Fibroblast of lung (primary cell): ENCODE data around the gene DRAXIN. TPM values are rescaled to one million over a fixed set of nuclear protein-coding genes. Genes with fewer than 3 reads are reported as not detected.

Experiments
- DNase-seq, 2 donors: peaks; one replicate each; pipeline versions ENCODE4 v3.0.0 to v3.0.0-alpha.2; 2010; ENCODE audit warnings: low read depth in 2 of 2
- H2AFZ ChIP-seq: 2 replicates; pipeline ENCODE4 v1.5.1; 2012; ENCODE audit warnings: low read length, control low read depth, inconsistent platforms
- H3K27ac ChIP-seq: 2 replicates; pipeline ENCODE4 v1.5.1; 2011; ENCODE audit warnings: low read length, control low read depth; ENCODE audit not compliant: insufficient read depth
- H3K27me3 ChIP-seq: 2 replicates; pipeline ENCODE4 v1.5.1; 2011; ENCODE audit warnings: mild to moderate bottlenecking, low read length; ENCODE audit not compliant: control insufficient read depth, insufficient read depth
- H3K36me3 ChIP-seq: 2 replicates; pipeline ENCODE4 v1.5.1; 2011; ENCODE audit warnings: low read length; ENCODE audit not compliant: control insufficient read depth, insufficient read depth
- H3K4me1 ChIP-seq: 2 replicates; pipeline ENCODE4 v1.5.1; 2011; ENCODE audit warnings: low read length; ENCODE audit not compliant: control insufficient read depth, insufficient read depth; ENCODE audit errors: extremely low read depth
- H3K4me2 ChIP-seq: 2 replicates; pipeline ENCODE4 v1.5.1; 2011; ENCODE audit warnings: low read length, control low read depth; ENCODE audit not compliant: insufficient read depth; ENCODE audit errors: extremely low read depth
- H3K4me3 ChIP-seq, 4 experiments: fragments of 200-600 bp in 1 of 4; sonication (generic) in 1 of 4; replicated peaks in 1 of 4; 2 replicates each; pipeline ENCODE4 v1.5.1; 2011 to 2016; ENCODE audit warnings: low read length in 4 of 4, low read depth in 3 of 4, mild to moderate bottlenecking in 3 of 4, control low read depth in 2 of 4, inconsistent platforms in 1 of 4, mixed read lengths in 1 of 4; ENCODE audit not compliant: insufficient read depth in 1 of 4; ENCODE audit errors: control extremely low read depth in 1 of 4
- H3K79me2 ChIP-seq: 2 replicates; pipeline ENCODE4 v1.5.1; 2012; ENCODE audit warnings: mild to moderate bottlenecking, low read length, inconsistent platforms; ENCODE audit not compliant: control insufficient read depth, insufficient read depth
- H3K9ac ChIP-seq: 2 replicates; pipeline ENCODE4 v1.5.1; 2011; ENCODE audit warnings: mild to moderate bottlenecking, low read length, control low read depth; ENCODE audit not compliant: insufficient read depth
- H3K9me3 ChIP-seq: 2 replicates; pipeline ENCODE4 v1.5.1; 2012; ENCODE audit warnings: low read depth, low read length; ENCODE audit not compliant: control insufficient read depth, insufficient read depth
- H4K20me1 ChIP-seq: 2 replicates; pipeline ENCODE4 v1.5.1; 2011; ENCODE audit warnings: low read length; ENCODE audit not compliant: control insufficient read depth, insufficient read depth; ENCODE audit errors: extremely low read depth
- CTCF ChIP-seq, 2 donors: IDR thresholded peaks in 1 of 2; conservative IDR thresholded peaks in 1 of 2; 1 replicate in 1 of 2; 2 replicates in 1 of 2; pipeline ENCODE4 v1.5.1; 2011 to 2012; ENCODE audit warnings: low read length in 2 of 2, control low read depth in 1 of 2, inconsistent platforms in 1 of 2, low read depth in 1 of 2, mild to moderate bottlenecking in 1 of 2
- EZH2 ChIP-seq: IDR thresholded peaks from 2 replicates; pipeline ENCODE4 v1.5.1; 2012; ENCODE audit warnings: low read length, control low read depth, mild to moderate bottlenecking; ENCODE audit errors: missing control alignments
- polyA plus RNA-seq, 2 donors: library from polyadenylated mRNA; depleted of rRNA in 1 of 2; stranded (reverse) in 1 of 2; unstranded in 1 of 2; fragments of >200 nt; gene quantifications; 2 replicates each; pipeline ENCODE4 v1.2.1, GENCODE V29; 2011 to 2012; ENCODE audit warnings: missing spikeins in 1 of 2
- total RNA-seq: library from RNA; depleted of rRNA; stranded (reverse); fragments of >200 nt; gene quantifications from 2 replicates; pipeline ENCODE4 v1.2.1, GENCODE V29; 2014

Gene DRAXIN
- total and polyA plus RNA-seq, 2 donors (not counting 1 experiment from before 2014, with no cell fraction given): 0.03 to 0.50 TPM

- no peak overlapping the region for H3K27ac ChIP-seq
- H3K4me1 ChIP-seq: peaks cover 3% of the 10 kb centered on the region
- no peak for DNase-seq
- peak overlapping the region; percentile 91 for H3K4me2 ChIP-seq
- no peaks in the 10 kb centered on the region for H3K79me2 ChIP-seq
- peak overlapping the region; percentile 39 to 62 (median 48) for H3K4me3 ChIP-seq
- H3K9ac ChIP-seq: peak overlapping the region; percentile 57
- H3K9me3 ChIP-seq: no peaks in the 10 kb centered on the region
- TF ChIP-seq EZH2 (no peak), CTCF (conservative IDR thresholded peaks at IDR 0.05 in 1 of 2, IDR thresholded peaks at IDR 0.05 in 1 of 2; ENCODE audit: low read depth in 1 of 2, low read length in 2 of 2) (no peak)
- peaks cover 3% of the 10 kb centered on the region for H3K27me3 ChIP-seq
- H4K20me1 ChIP-seq: no peaks in the 10 kb centered on the region
- H3K36me3 ChIP-seq: no peaks in the 10 kb centered on the region
- H2AFZ ChIP-seq: peak overlapping the region; percentile 25
Observed at GRCh38 chr1:11654939-11655808, 36.3 kb upstream of the DRAXIN start.

- DNase-seq: no peak
- no peak overlapping the region for H2AFZ ChIP-seq
- H3K79me2 ChIP-seq: no peaks in the 10 kb centered on the region
Observed at GRCh38 chr1:11657654-11658053, 33.9 kb upstream of the DRAXIN start.

GRCh38 chr1:11658542-11658941 is 33.0 kb upstream of the DRAXIN start:
- no peaks in the 10 kb centered on the region for H3K27me3 ChIP-seq
- no peak overlapping the region for H3K9ac ChIP-seq
- no peak overlapping the region for H3K4me3 ChIP-seq
- H4K20me1 ChIP-seq: no peaks in the 10 kb centered on the region
- no peak overlapping the region for H3K4me2 ChIP-seq
- no peaks in the 10 kb centered on the region for H3K36me3 ChIP-seq
- H3K4me1 ChIP-seq: peaks cover 3% of the 10 kb centered on the region
- no peak overlapping the region for H2AFZ ChIP-seq
- H3K27ac ChIP-seq: no peak overlapping the region
- no peaks in the 10 kb centered on the region for H3K79me2 ChIP-seq
- no peaks in the 10 kb centered on the region for H3K9me3 ChIP-seq
- no peak for DNase-seq
- TF ChIP-seq CTCF (conservative IDR thresholded peaks at IDR 0.05 in 1 of 2, IDR thresholded peaks at IDR 0.05 in 1 of 2; ENCODE audit: low read depth in 1 of 2, low read length in 2 of 2): no peak
- no peak for TF ChIP-seq EZH2

More at GRCh38 chr1:11657654-11658053, 33.9 kb upstream of the DRAXIN start:
- H4K20me1 ChIP-seq: no peaks in the 10 kb centered on the region
- no peak overlapping the region for H3K4me2 ChIP-seq
- H3K36me3 ChIP-seq: no peaks in the 10 kb centered on the region
- no peak overlapping the region for H3K27ac ChIP-seq
- TF ChIP-seq CTCF (conservative IDR thresholded peaks at IDR 0.05 in 1 of 2, IDR thresholded peaks at IDR 0.05 in 1 of 2; ENCODE audit: low read depth in 1 of 2, low read length in 2 of 2) (no peak), EZH2 (no peak)
- no peak overlapping the region for H3K9ac ChIP-seq
- no peak overlapping the region for H3K4me3 ChIP-seq
- no peaks in the 10 kb centered on the region for H3K9me3 ChIP-seq
- H3K27me3 ChIP-seq: no peaks in the 10 kb centered on the region
- H3K4me1 ChIP-seq: peaks cover 3% of the 10 kb centered on the region
